HUES48 (cell line): ENCODE measurements around the gene AFMID.
"Not testable (repeated sequence)": the region's sequence is repeated elsewhere in the genome, so short reads cannot be mapped to it uniquely, and the experiment has no call there.

Source experiments
- H3K27ac ChIP-seq: one replicate; pipeline ENCODE4 v1.7.0; 2013; ENCODE audit warnings: low read depth, low read length, inconsistent platforms
- H3K27me3 ChIP-seq: 2 replicates; pipeline ENCODE4 v1.6.1; 2013; ENCODE audit warnings: mild to moderate bottlenecking, low read length; ENCODE audit not compliant: control insufficient read depth, insufficient read depth
- H3K36me3 ChIP-seq: 2 replicates; pipeline ENCODE4 v1.6.1; 2013; ENCODE audit warnings: low read length; ENCODE audit not compliant: control insufficient read depth, insufficient read depth
- H3K4me1 ChIP-seq: 2 replicates; pipeline ENCODE4 v1.6.1; 2013; ENCODE audit warnings: mild to moderate bottlenecking, low read length; ENCODE audit not compliant: control insufficient read depth, insufficient read depth
- H3K4me3 ChIP-seq: 2 replicates; pipeline ENCODE4 v1.5.1; 2013; ENCODE audit warnings: mild to moderate bottlenecking, low read depth, low read length
- H3K9ac ChIP-seq: 2 replicates; pipeline ENCODE4 v1.6.1; 2013; ENCODE audit warnings: mild to moderate bottlenecking, low read depth, low read length, moderate library complexity
- H3K9me3 ChIP-seq: 2 replicates; pipeline ENCODE4 v1.6.1; 2013; ENCODE audit warnings: low read length; ENCODE audit not compliant: control insufficient read depth, insufficient read depth

Gene AFMID

GRCh38 chr17:78248051-78248914, 61.1 kb downstream of the AFMID start:
- Histone ChIP-seq H3K9me3 (no peaks in the 10 kb centered on the region), H3K36me3 (no peaks in the 10 kb centered on the region), H3K9ac (no peak overlapping the region), H3K4me3 (no peak overlapping the region), H3K27me3 (no peaks in the 10 kb centered on the region), H3K27ac (no peak overlapping the region), H3K4me1 (peaks cover 7% of the 10 kb centered on the region; the same call in 1 of the 2 replicates)

GRCh38 chr17:78249074-78249817, 62.1 kb downstream of the AFMID start:
- no peak overlapping the region for H3K4me3 ChIP-seq
- peaks cover 7% of the 10 kb centered on the region; the same call in 1 of the 2 replicates for H3K4me1 ChIP-seq
- no peak overlapping the region for H3K27ac ChIP-seq
- H3K27me3 ChIP-seq, result no peaks in the 10 kb centered on the region
- H3K36me3 ChIP-seq, result no peaks in the 10 kb centered on the region
- no peaks in the 10 kb centered on the region for H3K9me3 ChIP-seq
- H3K9ac ChIP-seq, result no peak overlapping the region

GRCh38 chr17:78249818-78250806, 63.0 kb downstream of the AFMID start:
- H3K4me3 ChIP-seq, result no peak overlapping the region
- H3K27me3 ChIP-seq, result no peaks in the 10 kb centered on the region
- no peak overlapping the region for H3K27ac ChIP-seq
- no peaks in the 10 kb centered on the region for H3K9me3 ChIP-seq
- no peak overlapping the region for H3K9ac ChIP-seq
- no peaks in the 10 kb centered on the region for H3K36me3 ChIP-seq
- H3K4me1 ChIP-seq, result peaks cover 7% of the 10 kb centered on the region; the same call in 1 of the 2 replicates

GRCh38 chr17:78250891-78251772, 64.0 kb downstream of the AFMID start:
- H3K27me3 ChIP-seq, result no peaks in the 10 kb centered on the region
- no peak overlapping the region for H3K27ac ChIP-seq
- H3K9me3 ChIP-seq, result no peaks in the 10 kb centered on the region
- H3K9ac ChIP-seq, result no peak overlapping the region
- H3K4me3 ChIP-seq, result no peak overlapping the region
- H3K4me1 ChIP-seq, result peaks cover 7% of the 10 kb centered on the region; the same call in 1 of the 2 replicates
- H3K36me3 ChIP-seq, result no peaks in the 10 kb centered on the region

GRCh38 chr17:78251773-78252103, 64.6 kb downstream of the AFMID start:
- H3K27me3 ChIP-seq, result no peaks in the 10 kb centered on the region
- H3K27ac ChIP-seq, result no peak overlapping the region
- no peaks in the 10 kb centered on the region for H3K9me3 ChIP-seq
- peaks cover 7% of the 10 kb centered on the region; the same call in 1 of the 2 replicates for H3K4me1 ChIP-seq
- no peak overlapping the region for H3K4me3 ChIP-seq
- H3K36me3 ChIP-seq, result no peaks in the 10 kb centered on the region
- H3K9ac ChIP-seq, result no peak overlapping the region

GRCh38 chr17:78252111-78252634, 65.0 kb downstream of the AFMID start:
- Histone ChIP-seq H3K9ac (no peak overlapping the region), H3K9me3 (no peaks in the 10 kb centered on the region), H3K36me3 (no peaks in the 10 kb centered on the region), H3K4me1 (peaks cover 7% of the 10 kb centered on the region; the same call in 1 of the 2 replicates), H3K27ac (no peak overlapping the region), H3K27me3 (no peaks in the 10 kb centered on the region), H3K4me3 (no peak overlapping the region)

GRCh38 chr17:78252701-78253635, 65.8 kb downstream of the AFMID start:
- no peaks in the 10 kb centered on the region for H3K9me3 ChIP-seq
- no peaks in the 10 kb centered on the region for H3K36me3 ChIP-seq
- no peak overlapping the region for H3K27ac ChIP-seq
- peaks cover 12% of the 10 kb centered on the region for H3K4me1 ChIP-seq
- H3K4me3 ChIP-seq, result no peak overlapping the region
- no peak overlapping the region for H3K9ac ChIP-seq
- no peaks in the 10 kb centered on the region for H3K27me3 ChIP-seq

GRCh38 chr17:78253636-78253945, 66.4 kb downstream of the AFMID start:
- H3K4me1 ChIP-seq, result peaks cover 17% of the 10 kb centered on the region
- H3K27me3 ChIP-seq, H3K36me3 ChIP-seq, H3K9me3 ChIP-seq: not testable (repeated sequence)
- H3K4me3 ChIP-seq, result peak overlapping the region; percentile 67
- H3K9ac ChIP-seq, result peak overlapping the region; percentile 83
- H3K27ac ChIP-seq, result peak overlapping the region; percentile 93

GRCh38 chr17:78253946-78254672, 66.9 kb downstream of the AFMID start:
- Histone ChIP-seq H3K36me3 (no peaks in the 10 kb centered on the region), H3K4me1 (peaks cover 17% of the 10 kb centered on the region), H3K9me3 (no peaks in the 10 kb centered on the region), H3K4me3 (peak overlapping the region; percentile 67), H3K27me3 (no peaks in the 10 kb centered on the region), H3K9ac (peak overlapping the region; percentile 83), H3K27ac (peak overlapping the region; percentile 93)
